HepG2 (cell line): ENCODE results near the gene CTU1. TPM values are rescaled to one million over a fixed set of nuclear protein-coding genes. Genes with fewer than 3 reads are reported as not detected.

Experiments
- ATAC-seq: fragments of 200-7000 bp; cut with Tn5 transposase; 3 replicates; pipeline ENCODE4 v1.9.1; 2020; ENCODE audit warnings: mild to moderate bottlenecking, moderate library complexity
- BruUV-seq: library from RNA; stranded (reverse); fragments of 400-500 nt; replicated peaks from 2 replicates; lab custom pipeline; 2021; lab: Mats Ljungman, UMichigan
- CTCF ChIA-PET: fragments of 300-600 bp; formaldehyde crosslinking; extraction: SDS; loops from one replicate; lab custom pipeline; 2021; ENCODE audit warnings: low total read pairs, inconsistent platforms, low intra/inter-chr PET ratio; lab: Yijun Ruan, JAX
- POLR2A ChIA-PET: fragments of 350-600 bp; sonication (Branson Sonifier 250); formaldehyde crosslinking; loops from one replicate; lab custom pipeline; 2020; ENCODE audit warnings: antibody characterized with exemption, inconsistent platforms; lab: Yijun Ruan, JAX
- DNase-seq: peaks from one replicate; pipeline ENCODE4 v3.0.0-alpha.2; 2015; ENCODE audit warnings: low spot score
- FAIRE-seq: peaks from 3 replicates; lab custom pipeline; 2011; peaks lifted over from hg19 to GRCh38; lab: Jason Lieb, UNC
- H2AFZ ChIP-seq: one replicate; pipeline ENCODE4 v1.6.1; 2011; ENCODE audit warnings: low read length, inconsistent platforms
- H3K27ac ChIP-seq: fragments of 300-600 bp; 3 replicates; pipeline ENCODE4 v1.8.0; 2011; ENCODE audit warnings: mixed run types, mild to moderate bottlenecking, mixed read lengths, low read length, inconsistent platforms; ENCODE audit not compliant: insufficient read depth; ENCODE audit errors: extremely low read length
- H3K27me3 ChIP-seq, 2 experiments: fragments of 200-600 bp in 1 of 2; 2 replicates in 1 of 2; 3 replicates in 1 of 2; pipeline versions ENCODE4 v1.6.0 to v1.8.0; 2011; ENCODE audit warnings: low read length in 2 of 2, mild to moderate bottlenecking in 2 of 2, moderate library complexity in 2 of 2, inconsistent platforms in 1 of 2; ENCODE audit not compliant: insufficient read depth in 2 of 2, control insufficient read depth in 1 of 2
- H3K36me3 ChIP-seq, 2 experiments: fragments of 200-600 bp in 1 of 2; replicated peaks in 1 of 2; 2 replicates in 1 of 2; 3 replicates in 1 of 2; pipeline versions ENCODE4 v1.5.1 to v1.8.0; 2011; ENCODE audit warnings: low read length in 2 of 2, inconsistent platforms in 1 of 2; ENCODE audit not compliant: insufficient read depth in 2 of 2, control insufficient read depth in 1 of 2
- H3K4me1 ChIP-seq: 2 replicates; pipeline ENCODE4 v1.5.1; 2012; ENCODE audit warnings: low read length, inconsistent platforms; ENCODE audit not compliant: insufficient read depth
- H3K4me2 ChIP-seq: 2 replicates; pipeline ENCODE4 v1.6.0; 2011; ENCODE audit warnings: low read depth, low read length, inconsistent platforms
- H3K4me3 ChIP-seq, 3 experiments: fragments of 200-600 bp in 1 of 3; sonication (generic), shearing (Covaris generic) in 1 of 3; replicated peaks in 1 of 3; 2 replicates each; pipeline ENCODE4 v1.5.1; 2011 to 2016; ENCODE audit warnings: low read length in 3 of 3, inconsistent platforms in 2 of 3, low read depth in 2 of 3, mild to moderate bottlenecking in 2 of 3, control low read depth in 1 of 3, mixed read lengths in 1 of 3; ENCODE audit not compliant: insufficient read depth in 1 of 3
- H3K79me2 ChIP-seq: one replicate; pipeline ENCODE4 v1.6.1; 2011; ENCODE audit warnings: low read length, inconsistent platforms; ENCODE audit not compliant: insufficient read depth
- H3K9ac ChIP-seq: 2 replicates; pipeline ENCODE4 v1.6.0; 2011; ENCODE audit warnings: mild to moderate bottlenecking, low read depth, low read length, inconsistent platforms; ENCODE audit not compliant: insufficient read depth
- H3K9me3 ChIP-seq: 2 replicates; pipeline ENCODE4 v1.5.1; 2012; ENCODE audit warnings: mild to moderate bottlenecking, low read length
- H4K20me1 ChIP-seq: 2 replicates; pipeline ENCODE4 v1.6.0; 2011; ENCODE audit warnings: inconsistent platforms, mild to moderate bottlenecking, low read length, moderate library complexity; ENCODE audit not compliant: insufficient read depth
- CREB1 ChIP-seq, 2 experiments: fragments of 450-650 bp in 1 of 2; IDR thresholded peaks; 2 replicates each; pipeline ENCODE4 v1.6.1; 2016 to 2017; ENCODE audit warnings: control low read depth in 1 of 2, mild to moderate bottlenecking in 1 of 2, missing compliant biosample characterization in 1 of 2, missing genetic modification characterization in 1 of 2
- ZNF768 ChIP-seq: sonication (generic); formaldehyde crosslinking; IDR thresholded peaks from 2 replicates; pipeline ENCODE4 v1.4.0; 2020; ENCODE audit warnings: missing genetic modification reagents
- WGBS: methylation state at CpG from one replicate; pipeline ENCODE4 v1.1.6; 2017; ENCODE audit warnings: low lambda C conversion rate; 5-methylcytosine and 5-hydroxymethylcytosine counted together
- in situ Hi-C: cut with HindIII; loops from 2 replicates; pipeline ENCODE4 v1.10.0; 2017; ENCODE audit warnings: low pct_unique_long_range_greater_than_20kb; ENCODE audit not compliant: extremely low pct_ligation_motif_present
- intact Hi-C: fragments of 100-400 bp; cut with micrococcal nuclease; formaldehyde crosslinking; loops from one replicate; pipeline ENCODE4 v1.10.0; 2022; ENCODE audit not compliant: unreplicated experiment
- polyA plus RNA-seq, 8 experiments: library from polyadenylated mRNA; depleted of rRNA in 3 of 8; stranded (reverse) in 7 of 8; unstranded in 1 of 8; fragments of >200 nt; fragmentation: Illumina TruSeq in 4 of 8; extraction: Trizol in 4 of 8; gene quantifications; 2 replicates each; pipeline versions ENCODE4 v1.2.1 to v1.2.3, GENCODE V29; 2011 to 2016; ENCODE audit warnings: low read depth in 4 of 8, missing spikeins in 1 of 8, mixed read lengths in 1 of 8; ENCODE audit not compliant: insufficient read depth in 1 of 8
- total RNA-seq, 5 experiments: library from RNA; depleted of rRNA; stranded (reverse); fragments of >200 nt; fragmentation: Illumina TruSeq; extraction: Trizol; gene quantifications; 2 replicates each; pipeline ENCODE4 v1.2.3, GENCODE V29; 2016; ENCODE audit warnings: low read depth in 1 of 5
- TF ChIP-seq, protein P1 (sequence below): sonication (generic); formaldehyde crosslinking; IDR thresholded peaks from 2 replicates; pipeline ENCODE4 v1.5.0; 2020; ENCODE audit warnings: mild to moderate bottlenecking, missing genetic modification reagents, borderline replicate concordance
- TF ChIP-seq, protein P2 (sequence below): sonication (generic); formaldehyde crosslinking; IDR thresholded peaks from 2 replicates; pipeline ENCODE4 v1.8.1; 2023; ENCODE audit warnings: mild to moderate bottlenecking, missing genetic modification reagents

Gene CTU1
- total and polyA plus RNA-seq, 2 of the 13 experiments (the other 11 are each of a cell fraction or from before 2014, with no cell fraction given), result 1.9 to 2.9 TPM

DNA sequence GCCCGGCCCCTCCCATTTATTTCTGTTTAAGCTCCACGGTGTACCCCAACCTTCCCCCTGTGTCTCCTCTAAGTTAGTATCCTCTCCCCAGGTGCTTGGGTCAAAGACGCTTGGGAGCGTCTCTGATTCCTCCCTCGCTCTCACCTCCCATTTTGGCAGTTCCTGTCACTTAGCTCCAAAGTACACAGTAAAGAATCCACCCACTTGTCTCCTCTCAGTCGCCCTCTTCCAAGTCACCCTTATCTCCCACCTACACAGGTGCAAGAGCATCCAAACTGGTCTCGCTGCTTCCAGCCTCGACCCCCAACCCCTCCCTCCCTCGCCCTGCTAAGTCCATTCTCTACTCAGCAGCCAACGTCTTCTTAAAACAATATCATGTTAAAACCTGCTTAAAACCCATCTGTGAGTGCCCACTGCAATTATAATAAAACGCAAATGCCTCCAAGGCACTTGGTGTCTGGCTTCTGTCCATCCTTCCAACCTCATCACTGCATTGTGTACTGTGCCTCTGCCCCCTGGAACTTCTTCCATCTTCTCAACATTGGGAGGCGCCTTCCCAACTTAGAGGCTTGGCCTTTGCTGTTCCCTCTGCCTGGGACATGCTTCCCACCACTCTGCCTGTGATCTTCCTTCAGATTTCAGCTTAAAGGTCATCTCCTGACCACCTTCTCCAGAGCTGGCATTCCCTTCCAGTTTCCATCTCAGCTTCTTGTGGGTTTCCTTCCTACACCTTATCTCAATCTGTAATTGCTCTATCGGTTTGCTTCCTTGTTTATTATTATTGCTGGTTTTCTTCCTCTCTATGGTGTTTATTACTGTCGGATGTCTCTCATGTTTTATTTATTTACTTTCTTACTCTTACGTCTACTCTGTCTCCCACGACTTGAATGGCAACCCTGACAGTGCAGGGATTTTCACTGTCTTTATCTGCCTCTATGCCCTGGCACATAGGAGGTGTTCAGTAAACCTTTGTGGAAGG lies 16.0 kb downstream of the CTU1 start (continued):
- TF ChIP-seq, protein P1, sequence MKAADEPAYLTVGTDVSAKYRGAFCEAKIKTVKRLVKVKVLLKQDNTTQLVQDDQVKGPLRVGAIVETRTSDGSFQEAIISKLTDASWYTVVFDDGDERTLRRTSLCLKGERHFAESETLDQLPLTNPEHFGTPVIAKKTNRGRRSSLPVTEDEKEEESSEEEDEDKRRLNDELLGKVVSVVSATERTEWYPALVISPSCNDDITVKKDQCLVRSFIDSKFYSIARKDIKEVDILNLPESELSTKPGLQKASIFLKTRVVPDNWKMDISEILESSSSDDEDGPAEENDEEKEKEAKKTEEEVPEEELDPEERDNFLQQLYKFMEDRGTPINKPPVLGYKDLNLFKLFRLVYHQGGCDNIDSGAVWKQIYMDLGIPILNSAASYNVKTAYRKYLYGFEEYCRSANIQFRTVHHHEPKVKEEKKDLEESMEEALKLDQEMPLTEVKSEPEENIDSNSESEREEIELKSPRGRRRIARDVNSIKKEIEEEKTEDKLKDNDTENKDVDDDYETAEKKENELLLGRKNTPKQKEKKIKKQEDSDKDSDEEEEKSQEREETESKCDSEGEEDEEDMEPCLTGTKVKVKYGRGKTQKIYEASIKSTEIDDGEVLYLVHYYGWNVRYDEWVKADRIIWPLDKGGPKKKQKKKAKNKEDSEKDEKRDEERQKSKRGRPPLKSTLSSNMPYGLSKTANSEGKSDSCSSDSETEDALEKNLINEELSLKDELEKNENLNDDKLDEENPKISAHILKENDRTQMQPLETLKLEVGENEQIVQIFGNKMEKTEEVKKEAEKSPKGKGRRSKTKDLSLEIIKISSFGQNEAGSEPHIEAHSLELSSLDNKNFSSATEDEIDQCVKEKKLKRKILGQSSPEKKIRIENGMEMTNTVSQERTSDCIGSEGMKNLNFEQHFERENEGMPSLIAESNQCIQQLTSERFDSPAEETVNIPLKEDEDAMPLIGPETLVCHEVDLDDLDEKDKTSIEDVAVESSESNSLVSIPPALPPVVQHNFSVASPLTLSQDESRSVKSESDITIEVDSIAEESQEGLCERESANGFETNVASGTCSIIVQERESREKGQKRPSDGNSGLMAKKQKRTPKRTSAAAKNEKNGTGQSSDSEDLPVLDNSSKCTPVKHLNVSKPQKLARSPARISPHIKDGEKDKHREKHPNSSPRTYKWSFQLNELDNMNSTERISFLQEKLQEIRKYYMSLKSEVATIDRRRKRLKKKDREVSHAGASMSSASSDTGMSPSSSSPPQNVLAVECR, result no peak
- TF ChIP-seq ZNF768 (CRISPR knock-in tag), result no peak

DNA sequence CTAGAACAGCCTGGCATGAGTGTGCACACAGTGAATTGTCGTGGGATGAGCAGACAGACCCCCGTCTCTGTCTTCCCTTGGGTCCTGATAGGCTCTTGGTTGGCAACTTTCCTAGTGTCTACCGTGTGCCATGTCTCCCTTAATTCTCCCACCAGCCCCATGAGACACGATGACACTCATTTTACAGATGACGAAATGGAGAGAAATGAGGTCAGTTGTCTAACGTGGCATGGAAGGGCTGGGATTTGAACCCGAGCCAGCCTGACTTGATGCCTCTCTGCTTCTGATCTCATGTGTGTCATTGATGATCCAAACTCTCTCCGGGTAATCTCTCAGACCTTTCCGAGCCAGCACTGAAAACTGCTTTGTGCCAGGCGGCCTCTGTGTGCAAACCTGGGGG lies 17.1 kb downstream of the CTU1 start:
- DNase-seq (no peak), FAIRE-seq (no peak)
- in situ Hi-C loops, result loop anchor here (5.0 to 25.0 kb wide), 2 partner anchors 74 to 154 kb away; partner anchors contain the start of gene KLK10

More for the DNA sequence above, 17.1 kb downstream of the CTU1 start:
- POLR2A ChIA-PET, result no interaction called here
- intact Hi-C loops, result no loop called here
- Histone ChIP-seq H3K36me3 (no peaks in the 10 kb centered on the region), H2AFZ (no peak overlapping the region), H3K4me3 (no peak overlapping the region), H3K27ac (no peak overlapping the region), H4K20me1 (no peaks in the 10 kb centered on the region), H3K79me2 (no peaks in the 10 kb centered on the region), H3K9me3 (no peaks in the 10 kb centered on the region), H3K4me2 (no peak overlapping the region), H3K9ac (no peak overlapping the region), H3K4me1 (peaks cover 17% of the 10 kb centered on the region), H3K27me3 (peaks cover 0 to 1% of the 10 kb centered on the region in 2 experiments; a peak in 3 of 5 replicates)
- no peak for ATAC-seq
- BruUV-seq, result no TSS peak
- TF ChIP-seq, protein P2, sequence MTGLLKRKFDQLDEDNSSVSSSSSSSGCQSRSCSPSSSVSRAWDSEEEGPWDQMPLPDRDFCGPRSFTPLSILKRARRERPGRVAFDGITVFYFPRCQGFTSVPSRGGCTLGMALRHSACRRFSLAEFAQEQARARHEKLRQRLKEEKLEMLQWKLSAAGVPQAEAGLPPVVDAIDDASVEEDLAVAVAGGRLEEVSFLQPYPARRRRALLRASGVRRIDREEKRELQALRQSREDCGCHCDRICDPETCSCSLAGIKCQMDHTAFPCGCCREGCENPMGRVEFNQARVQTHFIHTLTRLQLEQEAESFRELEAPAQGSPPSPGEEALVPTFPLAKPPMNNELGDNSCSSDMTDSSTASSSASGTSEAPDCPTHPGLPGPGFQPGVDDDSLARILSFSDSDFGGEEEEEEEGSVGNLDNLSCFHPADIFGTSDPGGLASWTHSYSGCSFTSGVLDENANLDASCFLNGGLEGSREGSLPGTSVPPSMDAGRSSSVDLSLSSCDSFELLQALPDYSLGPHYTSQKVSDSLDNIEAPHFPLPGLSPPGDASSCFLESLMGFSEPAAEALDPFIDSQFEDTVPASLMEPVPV, result no peak
- TF ChIP-seq CREB1 (IDR thresholded peaks at IDR 0.05) (peak; percentile 21; the same call in 1 of the 2 replicates), CREB1 (CRISPR knock-in tag; IDR thresholded peaks at IDR 0.05) (no peak)
- CTCF ChIA-PET, result no interaction called here
- 54% methylated on average over 8 of the region's 10 CpGs for WGBS
